Fibroblast of the aortic adventitia (primary cell): ENCODE measurements around the gene TMUB1. TPM values are rescaled to one million over a fixed set of nuclear protein-coding genes. Genes with fewer than 3 reads are reported as not detected.

ENCODE experiments used
- DNase-seq: peaks from one replicate; pipeline ENCODE4 v3.0.0-alpha.2; 2010; ENCODE audit warnings: low read depth
- H3K4me3 ChIP-seq: 2 replicates; pipeline ENCODE4 v1.5.1; 2011; ENCODE audit warnings: low read depth, mild to moderate bottlenecking, control low read depth, low read length, moderate library complexity
- CTCF ChIP-seq: IDR thresholded peaks from 2 replicates; pipeline ENCODE4 v1.5.1; 2011; ENCODE audit warnings: mild to moderate bottlenecking, low read length, control low read depth, inconsistent platforms; ENCODE audit not compliant: insufficient read depth
- total RNA-seq: library from RNA; depleted of rRNA; stranded (reverse); fragments of >200 nt; gene quantifications from 2 replicates; pipeline ENCODE4 v1.2.3, GENCODE V29; 2012; ENCODE audit warnings: low replicate concordance

The TMUB1 gene
- total RNA-seq, 1 donor: 20.2 TPM

DNA sequence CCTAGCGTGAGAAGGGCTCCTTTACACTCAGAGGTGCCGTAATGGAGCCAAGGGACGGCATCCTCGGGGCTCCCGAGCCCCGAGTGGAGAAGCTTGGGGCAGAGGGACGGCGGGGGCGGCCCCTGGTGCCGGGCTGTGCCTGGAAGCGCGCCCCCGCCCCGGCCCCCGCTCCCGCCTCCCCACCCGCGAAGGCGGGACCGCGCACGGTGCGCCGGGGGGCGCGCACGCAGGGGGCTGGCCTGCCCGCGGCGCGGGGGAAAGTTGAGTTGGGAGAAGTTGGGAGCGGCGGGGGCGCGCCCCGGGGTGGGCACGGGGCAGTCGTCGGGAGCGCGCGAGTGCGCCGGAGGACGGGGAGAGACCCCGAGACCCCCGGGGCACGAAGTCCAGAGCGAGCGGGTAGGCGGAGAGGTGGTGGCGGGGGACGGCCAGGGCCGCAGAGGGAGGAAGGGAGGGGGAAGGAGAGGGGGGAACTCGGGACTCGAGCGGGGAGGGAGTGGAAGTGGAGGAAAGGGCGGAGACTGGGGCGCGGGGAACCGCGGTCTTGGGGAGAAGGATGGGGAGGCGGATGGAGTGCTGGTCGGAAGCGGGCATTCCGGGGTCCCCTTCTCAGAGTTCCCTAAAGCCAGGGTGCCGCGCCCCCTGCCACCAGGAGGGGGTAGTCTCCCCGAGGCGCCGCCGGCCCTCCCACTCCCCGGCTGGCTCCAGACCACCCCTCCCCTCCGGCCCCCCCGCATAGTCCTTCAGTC is 23.8 kb downstream of the TMUB1 start, which contains the start of gene SLC4A2:
SLC4A2 (plus strand) TSS at position 223 of the 746 bp plus-strand sequence. CDS start 2,399 bp downstream, outside the sequence.
- peak within 1 kb of the TSS; percentile 82 for H3K4me3 ChIP-seq
- DNase-seq: peak; percentile 56
- peak; percentile 58 for TF ChIP-seq CTCF

GRCh38 chr7:151058781-151059366 is 24.4 kb downstream of the TMUB1 start:
- peak; percentile 32 for DNase-seq
- TF ChIP-seq CTCF: no peak

DNA sequence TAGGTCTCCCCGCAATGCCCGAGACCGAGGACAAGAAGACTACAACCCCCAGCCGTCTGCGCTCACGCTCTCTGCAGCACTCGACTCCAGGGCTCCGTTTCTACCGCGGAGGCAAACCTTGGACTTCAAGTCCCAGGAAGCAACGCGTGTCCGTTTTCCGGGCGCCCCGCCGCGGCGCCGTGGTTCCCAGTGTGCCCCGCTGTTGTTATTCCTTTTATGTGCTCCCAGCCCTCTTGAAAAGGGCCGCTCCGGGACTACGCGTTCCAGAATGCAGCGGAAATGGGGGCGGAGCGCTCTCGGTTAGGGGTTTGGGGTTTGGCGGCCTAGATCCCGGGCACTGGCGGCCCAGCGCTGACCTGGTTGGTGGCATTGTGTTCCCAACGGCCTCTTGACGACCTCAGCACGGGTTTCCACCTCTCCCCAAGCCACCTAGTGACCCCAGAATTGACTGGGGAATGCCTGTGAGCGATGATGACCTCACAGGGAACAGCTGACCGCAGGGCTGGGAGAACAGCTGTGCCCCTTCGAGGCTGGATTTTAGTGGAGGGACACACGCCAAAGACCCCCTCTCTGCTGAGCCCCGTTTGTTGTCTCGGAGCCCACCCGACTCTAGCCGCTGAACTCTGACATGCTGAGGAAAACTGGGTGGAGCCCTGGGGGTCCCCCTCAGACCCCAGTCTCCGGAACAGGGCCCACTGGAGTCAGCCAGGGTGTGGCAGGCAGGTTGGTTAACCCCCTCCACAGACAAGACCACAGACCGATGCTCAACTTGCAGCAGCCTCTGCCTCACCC is 25.1 kb downstream of the TMUB1 start:
- DNase-seq: peak; percentile 100
- no peak for TF ChIP-seq CTCF
- H3K4me3 ChIP-seq: peak overlapping the region; percentile 82

More at GRCh38 chr7:151058781-151059366, 24.4 kb downstream of the TMUB1 start:
- H3K4me3 ChIP-seq: peak overlapping the region; percentile 82

DNA sequence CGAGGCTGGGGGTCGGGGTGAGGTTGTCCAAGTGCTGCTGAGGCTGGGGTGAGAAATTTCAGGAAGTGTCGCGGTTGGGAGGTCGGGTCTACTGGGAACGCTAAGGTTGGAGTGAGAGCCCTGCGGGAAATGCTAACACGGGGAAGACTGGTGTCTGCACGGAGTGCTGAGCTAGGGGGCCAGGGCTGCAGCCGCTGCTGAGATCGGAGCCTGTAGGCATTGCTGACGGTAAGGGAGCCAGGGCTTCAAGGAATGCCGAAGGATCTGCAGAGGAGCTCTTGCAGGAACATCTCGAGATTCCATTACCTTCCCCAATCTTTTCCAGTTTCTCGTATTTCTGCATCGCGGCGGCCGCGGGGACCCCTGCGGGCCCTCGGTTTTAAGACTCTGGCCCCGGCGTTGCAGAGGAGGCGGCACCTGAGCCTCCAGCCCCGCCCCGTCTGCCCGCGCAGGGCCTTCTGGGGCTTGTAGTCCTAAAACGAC is 25.7 kb downstream of the TMUB1 start, which contains the start of gene CDK5:
CDK5 (minus strand) TSS at position 392 of the 483 bp plus-strand sequence; CDS start at position 343, 49 bp downstream.
- no peak for TF ChIP-seq CTCF
- peak within 1 kb of the TSS; percentile 94 for H3K4me3 ChIP-seq
- DNase-seq: no peak

DNA sequence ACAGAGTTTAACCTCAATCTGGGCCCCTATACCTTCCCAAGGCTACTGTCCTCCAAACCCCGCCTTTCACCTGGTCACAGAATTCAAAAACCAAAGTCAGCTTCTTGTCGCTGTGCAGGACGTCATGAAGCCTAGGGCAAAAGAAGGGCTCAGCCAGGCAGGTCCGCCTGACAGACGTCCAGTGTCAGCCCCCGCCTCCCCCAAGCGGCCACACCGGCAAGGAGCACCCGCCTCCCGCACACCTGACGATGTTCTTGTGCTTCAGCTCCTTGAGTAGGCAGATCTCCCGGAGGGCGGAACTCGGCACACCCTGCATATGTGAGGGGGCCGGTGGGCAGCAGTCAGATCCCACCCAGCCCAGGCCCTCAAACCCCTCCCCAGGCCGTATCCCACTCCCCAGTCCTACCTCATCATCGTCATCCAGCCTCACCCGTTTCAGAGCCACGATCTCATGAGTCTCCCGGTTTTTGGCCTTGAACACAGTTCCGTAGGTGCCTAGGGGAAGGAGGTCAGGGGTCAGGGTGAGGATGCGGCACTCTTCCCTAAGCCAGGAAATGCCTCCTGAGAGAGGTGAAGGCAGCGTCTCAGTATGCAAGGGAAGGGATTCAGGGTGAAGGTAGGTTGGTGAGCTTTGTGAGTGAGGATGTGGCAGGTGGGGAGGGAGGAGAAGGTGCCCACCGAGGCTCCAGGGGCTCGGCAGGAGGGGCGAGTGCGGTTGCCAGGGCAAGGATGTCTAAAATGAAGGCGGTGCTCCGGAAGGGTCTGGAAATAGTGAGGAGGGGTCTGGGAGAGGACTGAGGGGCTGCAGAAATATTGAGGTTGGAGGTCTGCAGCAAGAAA is 26.4 kb downstream of the TMUB1 start:
- peak overlapping the region; percentile 94 for H3K4me3 ChIP-seq
- TF ChIP-seq CTCF: no peak
- no peak for DNase-seq

DNA sequence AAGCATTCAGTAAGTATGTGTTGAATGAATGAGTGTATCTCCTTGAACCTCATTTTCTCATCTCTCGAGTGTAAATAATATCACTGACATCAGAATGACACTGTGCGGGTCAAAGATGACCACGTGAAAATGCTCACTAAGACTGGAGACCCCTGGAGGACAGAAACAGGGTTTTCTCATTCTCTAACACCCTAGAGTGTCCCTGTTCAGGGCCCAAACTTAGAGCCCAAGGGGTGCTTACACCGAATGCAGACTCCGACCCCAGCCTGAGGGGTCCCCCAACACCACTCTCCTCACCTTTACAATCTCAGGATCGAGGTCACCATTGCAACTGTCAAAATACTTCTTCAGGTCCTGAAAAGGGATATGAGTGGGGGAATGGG is 27.0 kb downstream of the TMUB1 start:
- H3K4me3 ChIP-seq: no peak overlapping the region
- DNase-seq: no peak
- no peak for TF ChIP-seq CTCF
